ENCODE measurements around the gene NOX3.
"Not testable (repeated sequence)": the region's sequence is repeated elsewhere in the genome, so short reads cannot be mapped to it uniquely, and the experiment has no call there.

Gene NOX3

DNA sequence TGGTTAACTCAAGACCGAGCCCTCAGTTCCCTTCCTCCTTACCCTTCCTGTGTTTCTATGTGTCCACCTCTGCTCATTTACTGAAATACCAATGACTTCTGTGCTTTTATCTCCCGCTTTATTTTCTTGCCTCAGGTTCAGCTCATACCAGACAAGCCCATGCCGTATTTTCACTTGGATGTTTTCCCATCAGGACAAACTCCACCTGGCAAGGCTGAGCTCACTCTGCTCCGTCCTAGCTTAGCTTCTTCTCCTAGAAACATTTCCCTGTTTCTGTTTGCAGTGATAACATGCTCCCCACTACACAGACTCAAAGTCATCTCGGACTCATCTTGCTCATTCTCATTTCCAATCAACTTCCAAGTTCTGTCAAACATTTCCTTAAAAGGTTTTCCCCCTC lies 84.4 kb downstream of the NOX3 start:
- no peak for DNase-seq (ENCODE audit: low spot score)

- DNase-seq (ENCODE audit: low spot score), result no peak
Observed at GRCh38 chr6:155366325-155366724, 89.3 kb downstream of the NOX3 start.

DNA sequence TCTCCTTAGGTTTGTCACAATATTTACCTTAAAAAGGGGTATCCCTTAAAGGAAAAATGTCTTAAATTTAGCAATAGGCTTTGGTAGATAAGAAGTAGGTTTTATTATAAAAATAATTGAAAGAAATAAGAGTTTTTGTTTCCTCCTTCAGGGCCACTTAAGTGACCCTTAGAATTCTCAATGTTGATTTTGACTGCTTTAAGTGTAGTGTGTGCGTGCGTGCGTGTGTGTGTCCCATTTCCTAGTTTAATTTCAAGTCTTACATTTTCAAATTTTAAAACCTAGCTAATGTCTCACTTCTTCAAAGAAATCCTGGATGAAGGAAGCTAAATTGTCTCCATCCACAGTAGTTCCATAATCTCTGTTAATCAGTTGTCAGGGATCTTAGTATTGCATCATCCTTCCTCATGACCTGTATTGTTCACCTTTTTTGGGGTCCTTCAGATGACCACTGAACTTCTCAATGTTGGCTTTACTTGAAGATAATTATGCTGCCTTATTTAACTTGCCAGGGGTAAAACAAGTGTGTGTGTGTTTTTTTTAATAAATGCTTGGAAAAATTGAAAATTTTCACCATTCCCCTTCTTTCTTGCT lies 90.7 kb downstream of the NOX3 start:
- no peak for DNase-seq (ENCODE audit: low spot score)

GRCh38 chr6:155364021-155364420 lies 91.6 kb downstream of the NOX3 start:
- DNase-seq (ENCODE audit: low spot score), result not testable (repeated sequence)

DNA sequence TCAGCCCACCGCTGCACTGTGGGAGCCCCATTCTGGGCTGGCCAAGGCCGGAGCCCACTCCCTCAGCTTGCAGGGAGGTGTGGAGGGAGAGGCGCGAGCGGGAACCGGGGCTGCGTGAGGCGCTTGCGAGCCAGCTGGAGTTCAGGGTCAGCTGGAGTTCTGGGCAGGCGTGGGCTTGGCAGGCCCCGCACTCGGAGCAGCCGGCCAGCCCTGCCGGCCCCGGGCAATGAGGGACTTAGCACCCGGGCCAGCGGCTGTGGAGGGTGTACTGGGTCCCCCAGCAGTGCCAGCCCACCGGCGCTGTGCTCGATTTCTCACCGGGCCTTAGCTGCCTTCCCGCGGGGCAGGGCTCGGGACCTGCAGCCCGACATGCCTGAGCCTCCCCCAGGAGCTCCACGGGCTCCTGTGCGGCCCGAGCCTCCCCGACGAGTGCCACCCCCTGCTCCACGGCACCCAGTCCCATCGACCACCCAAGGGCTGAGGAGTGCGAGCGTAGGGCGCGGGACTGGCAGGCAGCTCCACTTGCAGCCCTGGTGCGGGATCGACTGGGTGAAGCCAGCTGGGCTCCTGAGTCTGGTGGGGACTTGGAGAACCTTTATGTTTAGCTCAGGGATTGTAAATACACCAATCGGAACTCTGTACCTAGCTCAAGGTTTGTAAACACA lies 92.5 kb downstream of the NOX3 start:
- DNase-seq (ENCODE audit: low spot score), result not testable (repeated sequence)

- no peak for DNase-seq (ENCODE audit: low spot score)
Observed at GRCh38 chr6:155354167-155354566, 101.5 kb downstream of the NOX3 start.

GRCh38 chr6:155352811-155353210 lies 102.8 kb downstream of the NOX3 start:
- peak; percentile 70 for DNase-seq (ENCODE audit: low spot score)

- DNase-seq (ENCODE audit: low spot score), result no peak
Observed at GRCh38 chr6:155352130-155352420, 103.6 kb downstream of the NOX3 start.

DNA sequence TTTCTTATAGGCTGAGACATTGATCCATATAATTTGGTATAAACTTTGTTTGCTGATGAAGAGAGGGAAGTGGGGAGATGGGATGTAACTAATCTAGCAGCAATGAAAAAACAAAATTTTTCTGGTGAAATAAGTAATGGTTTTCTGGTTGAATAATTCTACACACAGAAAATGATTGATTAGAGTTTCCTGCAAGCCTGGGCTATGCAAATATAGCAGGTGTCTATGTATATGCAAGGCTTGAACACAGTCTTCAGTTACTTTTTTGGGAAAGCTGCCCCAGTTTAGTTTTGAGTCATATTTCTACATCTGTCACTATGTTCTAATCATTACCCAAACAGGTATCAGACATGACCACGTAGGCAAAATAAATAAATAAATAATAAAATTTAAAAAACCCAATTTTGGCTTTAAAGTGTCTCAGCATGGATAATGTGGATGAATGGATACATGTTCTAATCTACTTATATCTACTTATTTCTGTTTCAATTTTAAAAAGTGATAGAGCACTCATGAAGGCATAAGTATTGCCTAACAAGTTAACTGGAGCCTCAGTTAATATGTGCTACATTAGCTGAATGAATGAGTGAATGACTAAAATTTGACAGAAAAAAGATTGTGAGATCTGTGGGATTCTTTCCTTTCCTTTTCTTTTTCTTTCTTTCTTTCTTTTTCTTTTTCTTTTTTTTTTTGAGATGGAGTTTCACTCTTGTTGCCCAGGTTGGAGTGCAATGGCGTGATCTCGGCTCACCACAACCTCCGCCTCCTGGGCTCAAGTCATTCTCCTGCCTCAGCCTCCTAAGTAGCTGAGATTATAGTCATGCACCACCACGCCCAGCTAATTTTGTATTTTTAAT lies 104.1 kb downstream of the NOX3 start:
- no peak for DNase-seq (ENCODE audit: low spot score)

DNA sequence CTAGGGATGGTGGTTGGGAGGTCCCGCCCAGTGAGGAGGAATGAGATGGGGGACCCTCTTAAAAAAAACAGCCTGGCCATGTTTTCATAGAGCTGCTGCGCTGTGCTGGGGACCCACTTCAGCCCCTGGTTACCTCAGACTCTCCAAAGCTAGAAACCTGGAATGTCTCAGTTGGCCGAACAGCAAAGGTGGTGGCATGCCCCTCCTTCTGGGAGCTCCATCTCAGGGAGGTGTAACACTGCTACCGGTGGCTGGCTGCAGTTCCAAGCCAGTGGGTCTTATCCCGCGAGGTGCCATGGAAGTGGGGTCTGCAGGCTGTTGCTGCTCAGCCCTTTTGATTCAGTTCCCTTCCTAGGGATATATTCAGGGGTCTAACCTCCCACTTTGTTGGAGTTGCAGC lies 105.7 kb downstream of the NOX3 start:
- DNase-seq (ENCODE audit: low spot score), result no peak

- DNase-seq (ENCODE audit: low spot score), result peak; percentile 39
Observed at GRCh38 chr6:155349129-155349528, 106.5 kb downstream of the NOX3 start.

GRCh38 chr6:155347800-155348199 lies 107.8 kb downstream of the NOX3 start:
- no peak for DNase-seq (ENCODE audit: low spot score)

DNA sequence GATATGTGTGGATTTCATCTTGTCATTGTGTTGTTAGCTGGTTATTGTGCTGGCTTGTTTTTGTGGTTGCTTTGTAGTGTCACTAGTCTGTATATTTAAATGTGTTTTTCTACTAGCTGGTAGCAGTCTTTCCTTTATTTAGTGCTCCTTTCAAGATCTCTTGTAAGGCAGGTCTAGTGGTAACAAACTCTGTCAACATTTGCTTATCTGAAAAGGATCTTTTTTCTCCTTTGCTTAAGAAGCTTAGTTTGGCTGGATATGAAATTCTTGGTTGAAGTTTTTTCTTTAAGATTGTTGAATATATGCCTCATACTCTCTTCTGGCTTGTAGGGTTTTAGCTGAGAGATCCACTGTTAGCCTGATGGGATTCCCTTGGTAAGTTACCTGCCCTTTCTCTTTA lies 108.7 kb downstream of the NOX3 start:
- no peak for DNase-seq (ENCODE audit: low spot score)
